Rectal smooth muscle tissue (tissue), 1 donor: Measurements from ENCODE around the gene SP6.

Experiments used
- H3K27ac ChIP-seq: one replicate; pipeline ENCODE4 v1.7.0; 2013; ENCODE audit warnings: low read depth, low read length, inconsistent platforms
- H3K27me3 ChIP-seq: one replicate; pipeline ENCODE4 v1.7.0; 2013; ENCODE audit warnings: low read length; ENCODE audit not compliant: control insufficient read depth, insufficient read depth
- H3K36me3 ChIP-seq: one replicate; pipeline ENCODE4 v1.7.0; 2013; ENCODE audit warnings: low read length; ENCODE audit not compliant: control insufficient read depth, insufficient read depth
- H3K4me1 ChIP-seq: one replicate; pipeline ENCODE4 v1.7.0; 2013; ENCODE audit warnings: low read length; ENCODE audit not compliant: control insufficient read depth, insufficient read depth
- H3K4me3 ChIP-seq: one replicate; pipeline ENCODE4 v1.7.0; 2013; ENCODE audit warnings: low read length
- H3K9ac ChIP-seq: one replicate; pipeline ENCODE4 v1.7.0; 2013; ENCODE audit warnings: low read length

The SP6 gene

DNA sequence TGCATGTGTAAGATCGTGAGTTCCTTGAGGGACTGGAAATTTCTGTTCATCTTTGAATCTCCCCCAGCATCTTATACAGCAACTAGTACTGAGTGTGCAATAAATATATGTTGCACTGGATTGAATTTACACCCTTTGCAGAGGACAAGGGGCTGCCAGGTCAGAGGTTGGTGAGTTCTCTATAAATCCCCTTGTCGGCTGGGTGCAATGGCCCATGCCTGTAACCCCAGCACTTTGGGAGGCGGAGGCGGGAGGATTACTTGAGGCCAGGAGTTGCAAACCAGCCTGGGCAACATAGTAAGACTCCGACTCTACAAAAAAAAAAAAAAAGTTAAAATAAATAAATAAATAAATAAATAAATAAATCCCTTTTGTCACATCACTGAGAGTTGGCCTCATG lies 9.4 kb upstream of the SP6 start:
- Histone ChIP-seq H3K4me3 (no peak overlapping the region), H3K9ac (no peak overlapping the region), H3K27ac (no peak overlapping the region), H3K4me1 (no peaks in the 10 kb centered on the region), H3K27me3 (peaks cover 9% of the 10 kb centered on the region), H3K36me3 (no peaks in the 10 kb centered on the region)

GRCh38 chr17:47857551-47858455 lies 6.8 kb upstream of the SP6 start:
- no peak overlapping the region for H3K9ac ChIP-seq
- H3K36me3 ChIP-seq = no peaks in the 10 kb centered on the region
- no peak overlapping the region for H3K27ac ChIP-seq
- no peak overlapping the region for H3K4me3 ChIP-seq
- H3K27me3 ChIP-seq = peaks cover 20% of the 10 kb centered on the region
- no peaks in the 10 kb centered on the region for H3K4me1 ChIP-seq

DNA sequence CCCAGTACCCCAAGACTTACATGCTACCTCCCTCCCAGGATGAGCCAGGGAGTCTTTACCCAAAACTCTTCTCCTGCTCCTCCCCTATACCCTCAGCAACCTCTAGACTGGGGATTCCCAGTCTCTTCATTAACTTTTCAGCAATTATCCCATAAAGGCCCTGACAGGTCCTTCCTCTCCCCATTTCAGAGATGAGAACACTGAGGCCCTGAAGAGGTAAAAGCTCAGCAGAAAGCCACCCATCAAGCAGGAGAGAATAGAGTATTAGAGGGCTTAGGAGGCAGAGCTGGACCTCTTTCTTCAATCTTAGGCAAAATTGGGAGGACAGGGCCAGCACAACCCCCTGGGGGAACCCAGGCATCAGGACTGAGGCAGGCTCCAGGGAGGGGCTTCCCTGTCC lies 5.9 kb upstream of the SP6 start:
- no peak overlapping the region for H3K9ac ChIP-seq
- H3K4me3 ChIP-seq = no peak overlapping the region
- no peak overlapping the region for H3K27ac ChIP-seq
- H3K4me1 ChIP-seq = no peaks in the 10 kb centered on the region
- H3K27me3 ChIP-seq = peaks cover 28% of the 10 kb centered on the region
- no peaks in the 10 kb centered on the region for H3K36me3 ChIP-seq

GRCh38 chr17:47855737-47856136 lies 4.8 kb upstream of the SP6 start:
- peaks cover 31% of the 10 kb centered on the region for H3K27me3 ChIP-seq
- H3K9ac ChIP-seq = no peak overlapping the region
- no peaks in the 10 kb centered on the region for H3K36me3 ChIP-seq
- H3K4me3 ChIP-seq = no peak overlapping the region
- no peaks in the 10 kb centered on the region for H3K4me1 ChIP-seq
- no peak overlapping the region for H3K27ac ChIP-seq

GRCh38 chr17:47853616-47854015 lies 2.7 kb upstream of the SP6 start:
- Histone ChIP-seq H3K4me1 (no peaks in the 10 kb centered on the region), H3K36me3 (no peaks in the 10 kb centered on the region), H3K27me3 (peaks cover 36% of the 10 kb centered on the region), H3K27ac (no peak overlapping the region), H3K4me3 (no peak overlapping the region), H3K9ac (no peak overlapping the region)

GRCh38 chr17:47852113-47852949 lies 1.4 kb upstream of the SP6 start:
- peaks cover 41% of the 10 kb centered on the region for H3K27me3 ChIP-seq
- no peak overlapping the region for H3K4me3 ChIP-seq
- H3K9ac ChIP-seq = no peak overlapping the region
- H3K27ac ChIP-seq = no peak overlapping the region
- H3K4me1 ChIP-seq = no peaks in the 10 kb centered on the region
- H3K36me3 ChIP-seq = no peaks in the 10 kb centered on the region

- no peaks in the 10 kb centered on the region for H3K4me1 ChIP-seq
- no peak overlapping the region for H3K9ac ChIP-seq
- no peak overlapping the region for H3K27ac ChIP-seq
- H3K36me3 ChIP-seq = no peaks in the 10 kb centered on the region
- H3K27me3 ChIP-seq = peaks cover 43% of the 10 kb centered on the region
- H3K4me3 ChIP-seq = no peak overlapping the region
Observed at GRCh38 chr17:47851764-47852112, 775 bp upstream of the SP6 start.

DNA sequence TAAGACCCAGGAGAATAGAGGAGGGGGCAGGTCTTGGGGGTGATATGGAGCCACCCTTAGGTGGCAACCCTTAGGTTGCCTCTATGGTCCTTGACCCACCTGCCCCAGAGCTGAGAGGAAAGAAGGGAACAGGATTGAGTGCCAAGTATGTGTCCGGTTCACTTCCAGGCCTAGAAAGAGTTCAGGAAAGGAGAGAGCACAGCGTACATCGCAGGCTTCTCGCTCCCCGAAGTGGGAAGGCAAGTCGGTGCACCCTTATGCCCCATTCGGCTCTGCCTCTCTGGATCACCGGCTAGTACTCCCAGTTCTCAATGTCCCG lies 631 bp downstream of the SP6 start:
- Histone ChIP-seq H3K4me3 (peak overlapping the region; percentile 49), H3K9ac (no peak overlapping the region), H3K27me3 (peaks cover 38% of the 10 kb centered on the region), H3K4me1 (no peaks in the 10 kb centered on the region), H3K27ac (no peak overlapping the region), H3K36me3 (no peaks in the 10 kb centered on the region)

DNA sequence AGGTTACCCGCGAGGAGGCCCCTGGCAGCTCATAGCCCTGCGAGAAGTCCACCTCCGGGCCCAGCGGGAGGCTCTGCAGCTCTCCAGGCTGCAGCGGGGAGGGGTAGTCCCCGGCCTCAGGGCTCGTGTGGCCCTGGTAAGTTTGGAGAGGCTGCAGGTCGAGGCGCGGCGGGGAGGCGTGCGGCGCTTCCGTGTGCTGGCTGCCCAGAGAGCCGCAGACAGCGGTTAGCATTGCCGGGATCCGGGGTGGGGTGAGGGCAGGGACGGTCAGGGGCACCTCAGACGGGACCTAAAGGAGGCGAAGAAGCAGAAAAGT lies 2.8 kb downstream of the SP6 start:
- H3K36me3 ChIP-seq = no peaks in the 10 kb centered on the region
- no peak overlapping the region for H3K9ac ChIP-seq
- H3K4me3 ChIP-seq = no peak overlapping the region
- H3K27me3 ChIP-seq = peaks cover 28% of the 10 kb centered on the region
- no peaks in the 10 kb centered on the region for H3K4me1 ChIP-seq
- no peak overlapping the region for H3K27ac ChIP-seq

- no peak overlapping the region for H3K9ac ChIP-seq
- H3K4me3 ChIP-seq = no peak overlapping the region
- H3K36me3 ChIP-seq = no peaks in the 10 kb centered on the region
- H3K27me3 ChIP-seq = peaks cover 27% of the 10 kb centered on the region
- no peak overlapping the region for H3K27ac ChIP-seq
- no peaks in the 10 kb centered on the region for H3K4me1 ChIP-seq
Observed at GRCh38 chr17:47847341-47848197, 3.4 kb downstream of the SP6 start.

DNA sequence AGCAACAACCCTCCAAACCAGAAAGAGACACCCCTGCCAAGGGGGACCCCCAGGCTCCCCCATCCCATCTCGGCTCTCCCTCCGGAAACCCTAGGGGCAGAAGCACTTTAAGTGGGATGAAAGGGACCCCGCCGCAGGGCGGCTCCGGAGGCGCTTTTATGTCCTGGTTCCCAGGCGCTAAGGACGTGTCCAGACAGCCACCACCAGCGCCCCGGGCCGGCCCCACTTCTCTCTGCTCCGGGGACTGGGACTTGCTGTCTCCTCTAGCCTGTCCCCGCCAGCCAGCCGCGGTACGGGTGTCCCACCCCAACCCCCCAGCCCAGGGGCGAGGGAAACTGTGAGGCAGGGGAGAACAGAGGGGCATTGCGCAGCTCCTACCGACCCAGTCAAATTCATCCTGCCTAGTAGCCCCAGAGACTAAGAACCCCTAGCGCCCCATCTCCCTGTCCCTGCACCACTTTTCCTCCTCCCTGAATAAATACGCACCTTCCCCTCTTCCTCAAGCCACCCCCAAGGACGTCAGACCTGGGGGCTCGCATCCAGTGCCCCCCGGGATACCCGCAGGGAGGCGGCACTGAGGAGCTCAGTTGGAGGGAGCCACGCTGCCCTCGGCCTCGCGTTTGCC lies 4.1 kb downstream of the SP6 start:
- no peaks in the 10 kb centered on the region for H3K4me1 ChIP-seq
- H3K9ac ChIP-seq = no peak overlapping the region
- H3K36me3 ChIP-seq = no peaks in the 10 kb centered on the region
- peaks cover 20% of the 10 kb centered on the region for H3K27me3 ChIP-seq
- H3K27ac ChIP-seq = no peak overlapping the region
- no peak overlapping the region for H3K4me3 ChIP-seq

- Histone ChIP-seq H3K4me1 (no peaks in the 10 kb centered on the region), H3K36me3 (no peaks in the 10 kb centered on the region), H3K9ac (no peak overlapping the region), H3K4me3 (no peak overlapping the region), H3K27me3 (peaks cover 17% of the 10 kb centered on the region), H3K27ac (no peak overlapping the region)
Observed at GRCh38 chr17:47845716-47846075, 5.3 kb downstream of the SP6 start.
